Measurements from ENCODE around the gene ZNF460.

ZNF460 gene

GRCh38 chr19:57280165-57280961, at the start of gene ZNF460:
TSS of gene ZNF460 (plus strand) at chr19:57280485. CDS start at chr19:57280807, 322 bp downstream.
- DNase-seq (ENCODE audit: low read depth): peak; percentile 86
- TF ChIP-seq CTCF (conservative IDR thresholded peaks at IDR 0.05; ENCODE audit: low read depth, low read length): no peak
- peak within 1 kb of the TSS; percentile 75 for H3K4me3 ChIP-seq (ENCODE audit: low read length)

- no peak for TF ChIP-seq CTCF (conservative IDR thresholded peaks at IDR 0.05; ENCODE audit: low read depth, low read length)
- H3K4me3 ChIP-seq (ENCODE audit: low read length): no peak overlapping the region
- DNase-seq (ENCODE audit: low read depth): no peak
These were observed 48.6 kb upstream of the ZNF460 start for GRCh38 chr19:57231686-57232085.

GRCh38 chr19:57233207-57233606, 47.1 kb upstream of the ZNF460 start:
- no peak for TF ChIP-seq CTCF (conservative IDR thresholded peaks at IDR 0.05; ENCODE audit: low read depth, low read length)
- DNase-seq (ENCODE audit: low read depth): no peak
- no peak overlapping the region for H3K4me3 ChIP-seq (ENCODE audit: low read length)

- no peak for TF ChIP-seq CTCF (conservative IDR thresholded peaks at IDR 0.05; ENCODE audit: low read depth, low read length)
- peak overlapping the region; percentile 98 for H3K4me3 ChIP-seq (ENCODE audit: low read length)
- no peak for DNase-seq (ENCODE audit: low read depth)
These were observed 40.3 kb upstream of the ZNF460 start for GRCh38 chr19:57239982-57240310.

GRCh38 chr19:57240311-57241090, 39.8 kb upstream of the ZNF460 start, which contains the start of gene ZNF805:
TSS of gene ZNF805 (plus strand) at chr19:57240632. CDS start at chr19:57240892, 260 bp downstream.
- DNase-seq (ENCODE audit: low read depth): peak; percentile 78
- peak within 1 kb of the TSS; percentile 98 for H3K4me3 ChIP-seq (ENCODE audit: low read length)
- TF ChIP-seq CTCF (conservative IDR thresholded peaks at IDR 0.05; ENCODE audit: low read depth, low read length): no peak

GRCh38 chr19:57241176-57241575, 39.1 kb upstream of the ZNF460 start:
- peak overlapping the region; percentile 98 for H3K4me3 ChIP-seq (ENCODE audit: low read length)
- peak; percentile 13 for DNase-seq (ENCODE audit: low read depth)
- no peak for TF ChIP-seq CTCF (conservative IDR thresholded peaks at IDR 0.05; ENCODE audit: low read depth, low read length)
